ENCODE results near the gene EDN1. TPM values are rescaled to one million over a fixed set of nuclear protein-coding genes. Genes with fewer than 3 reads are reported as not detected.

The EDN1 gene
- total RNA-seq, 2 donors from 2014 or later, result 9.5 to 16.2 TPM

GRCh38 chr6:12270551-12271230, 19.5 kb upstream of the EDN1 start:
- no peak for TF ChIP-seq CTCF (IDR thresholded peaks at IDR 0.05)
- Histone ChIP-seq H3K27me3 (no peaks in the 10 kb centered on the region), H3K9ac (ENCODE audit: low read depth in 2 of 2, low read length in 2 of 2) (no peak overlapping the region), H3K4me3 (no peak overlapping the region), H3K36me3 (no peaks in the 10 kb centered on the region), H3K9me3 (no peaks in the 10 kb centered on the region), H3K27ac (no peak overlapping the region), H3K4me1 (no peaks in the 10 kb centered on the region)
- DNase-seq, result no peak
- intact Hi-C loops (cut with DNase I), result no loop called here

GRCh38 chr6:12271594-12271993, 18.6 kb upstream of the EDN1 start:
- no peak for DNase-seq
- no peak for TF ChIP-seq CTCF (IDR thresholded peaks at IDR 0.05)

GRCh38 chr6:12271997-12272396, 18.2 kb upstream of the EDN1 start:
- intact Hi-C loops (cut with DNase I), result no loop called here
- Histone ChIP-seq H3K27ac (no peak overlapping the region), H3K27me3 (no peaks in the 10 kb centered on the region), H3K4me1 (no peaks in the 10 kb centered on the region), H3K9ac (ENCODE audit: low read depth in 2 of 2, low read length in 2 of 2) (no peak overlapping the region), H3K9me3 (no peaks in the 10 kb centered on the region), H3K36me3 (no peaks in the 10 kb centered on the region), H3K4me3 (no peak overlapping the region)
- DNase-seq, result no peak
- TF ChIP-seq CTCF (IDR thresholded peaks at IDR 0.05), result no peak

More at GRCh38 chr6:12271594-12271993, 18.6 kb upstream of the EDN1 start:
- Histone ChIP-seq H3K9ac (ENCODE audit: low read depth in 2 of 2, low read length in 2 of 2) (no peak overlapping the region), H3K4me3 (no peak overlapping the region), H3K4me1 (no peaks in the 10 kb centered on the region), H3K27me3 (no peaks in the 10 kb centered on the region), H3K9me3 (no peaks in the 10 kb centered on the region), H3K36me3 (no peaks in the 10 kb centered on the region), H3K27ac (no peak overlapping the region)
- intact Hi-C loops (cut with DNase I), result no loop called here

GRCh38 chr6:12275107-12275506, 15.1 kb upstream of the EDN1 start:
- Histone ChIP-seq H3K36me3 (no peaks in the 10 kb centered on the region), H3K4me3 (no peak overlapping the region), H3K9ac (ENCODE audit: low read depth in 2 of 2, low read length in 2 of 2) (no peak overlapping the region), H3K27ac (no peak overlapping the region), H3K9me3 (no peaks in the 10 kb centered on the region), H3K4me1 (no peaks in the 10 kb centered on the region), H3K27me3 (no peaks in the 10 kb centered on the region)
- TF ChIP-seq CTCF (IDR thresholded peaks at IDR 0.05), result no peak
- intact Hi-C loops (cut with DNase I), result no loop called here
- no peak for DNase-seq

GRCh38 chr6:12276930-12277315, 13.2 kb upstream of the EDN1 start:
- intact Hi-C loops (cut with DNase I), result no loop called here
- no peaks in the 10 kb centered on the region for H3K36me3 ChIP-seq
- H3K9me3 ChIP-seq, result no peaks in the 10 kb centered on the region
- no peak overlapping the region for H3K27ac ChIP-seq
- H3K9ac ChIP-seq (ENCODE audit: low read depth in 2 of 2, low read length in 2 of 2), result peak overlapping the region in 1 of 2 donors; percentile 8
- H3K27me3 ChIP-seq, result no peaks in the 10 kb centered on the region
- no peaks in the 10 kb centered on the region for H3K4me1 ChIP-seq
- no peak for DNase-seq
- no peak for TF ChIP-seq CTCF (IDR thresholded peaks at IDR 0.05)
- H3K4me3 ChIP-seq, result no peak overlapping the region

All from colonic mucosa (tissue), 4 donors.